GM19035 (cell line): ENCODE results near the gene ARL15.

Experiments
- ATAC-seq: cut with Tn5 transposase; IDR thresholded peaks from one replicate; pipeline ENCODE4 v1.9.1; 2021; ENCODE audit not compliant: unreplicated experiment

The ARL15 gene

DNA sequence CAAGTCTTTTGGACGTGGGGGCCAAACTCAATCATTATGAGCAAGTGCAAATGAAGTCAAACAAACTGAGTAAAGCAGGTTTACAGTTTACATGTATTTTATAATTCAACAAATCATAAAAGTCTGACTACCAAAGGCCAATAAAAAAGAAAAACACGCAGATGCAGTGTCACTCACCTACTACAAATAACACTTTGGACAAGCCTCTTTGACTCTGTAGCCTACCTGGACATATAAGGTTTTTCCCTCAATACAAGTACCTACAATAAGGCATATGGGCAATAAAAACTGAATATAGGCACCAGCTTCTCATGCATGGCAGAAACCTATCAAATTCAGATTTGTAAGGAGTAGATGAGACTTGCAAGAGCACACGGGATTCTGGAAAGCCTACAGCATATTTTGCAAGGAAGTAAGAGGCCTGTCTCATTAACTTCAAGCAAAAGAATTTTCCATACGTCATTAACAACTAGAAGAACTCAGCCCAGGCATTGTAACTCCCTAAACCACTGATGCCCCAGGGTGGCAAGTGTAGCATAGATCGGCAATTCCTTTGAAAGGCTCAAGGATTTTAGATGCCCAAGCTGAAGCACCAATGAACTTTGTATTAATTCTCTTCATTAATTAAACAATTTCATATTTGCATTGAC lies 21.7 kb downstream of the ARL15 start:
- ATAC-seq: no peak

- no peak for ATAC-seq
Observed at GRCh38 chr5:54285686-54286085, 24.7 kb downstream of the ARL15 start.

- no peak for ATAC-seq
Observed at GRCh38 chr5:54284586-54284985, 25.8 kb downstream of the ARL15 start.

- ATAC-seq: no peak
Observed at GRCh38 chr5:54282876-54283275, 27.5 kb downstream of the ARL15 start.

DNA sequence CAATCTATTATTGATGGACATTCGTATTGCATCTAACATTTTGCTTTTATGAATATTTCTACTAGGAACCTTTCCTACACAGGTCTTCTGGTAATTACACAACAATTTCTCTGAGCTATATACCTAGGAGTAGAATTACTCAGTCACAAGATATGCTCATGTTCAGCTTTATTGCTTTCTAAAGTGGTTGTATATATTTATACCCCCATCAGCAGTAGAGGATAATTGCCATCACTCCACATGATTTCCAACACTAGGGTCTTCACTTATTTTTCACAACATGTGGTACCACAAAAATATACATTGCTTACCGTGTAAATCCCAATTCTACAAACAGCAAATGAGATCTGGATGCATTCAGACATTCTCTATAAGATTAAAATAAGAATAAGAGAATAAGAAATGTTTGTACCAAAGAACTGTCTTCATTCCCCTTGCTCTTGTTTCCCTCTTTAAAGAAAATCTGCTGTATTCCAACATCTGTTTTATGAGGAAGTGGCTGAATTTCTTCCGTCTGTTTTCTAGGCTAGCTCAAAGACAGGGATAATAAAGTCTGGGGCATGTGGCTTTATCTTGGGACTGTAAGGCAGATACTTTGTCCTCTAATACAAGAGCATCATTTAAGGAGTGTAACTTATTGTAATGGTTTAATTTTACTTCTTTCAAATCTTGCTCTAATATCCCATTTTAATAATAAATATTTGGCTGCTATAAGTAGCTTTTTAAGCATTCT lies 28.2 kb downstream of the ARL15 start:
- no peak for ATAC-seq

DNA sequence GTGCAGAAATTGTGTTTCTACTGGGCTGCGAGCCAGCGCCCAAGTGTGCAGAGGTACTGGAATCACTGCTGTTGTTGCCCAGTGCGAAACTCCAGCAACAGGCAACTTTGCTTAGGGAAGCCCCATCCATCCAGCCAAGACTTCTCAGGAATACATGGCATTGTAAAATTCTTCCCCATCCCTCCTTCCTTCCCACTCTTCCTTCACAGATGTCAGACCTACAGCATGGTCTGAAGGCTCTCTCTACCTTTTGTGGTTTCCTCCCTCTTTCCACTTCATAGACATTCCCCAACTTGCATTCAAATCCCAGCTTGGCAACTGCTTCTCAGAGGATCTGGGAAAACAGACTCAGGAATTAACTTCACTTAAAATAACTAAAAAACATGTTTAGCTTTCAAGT lies 30.4 kb downstream of the ARL15 start:
- ATAC-seq: no peak

DNA sequence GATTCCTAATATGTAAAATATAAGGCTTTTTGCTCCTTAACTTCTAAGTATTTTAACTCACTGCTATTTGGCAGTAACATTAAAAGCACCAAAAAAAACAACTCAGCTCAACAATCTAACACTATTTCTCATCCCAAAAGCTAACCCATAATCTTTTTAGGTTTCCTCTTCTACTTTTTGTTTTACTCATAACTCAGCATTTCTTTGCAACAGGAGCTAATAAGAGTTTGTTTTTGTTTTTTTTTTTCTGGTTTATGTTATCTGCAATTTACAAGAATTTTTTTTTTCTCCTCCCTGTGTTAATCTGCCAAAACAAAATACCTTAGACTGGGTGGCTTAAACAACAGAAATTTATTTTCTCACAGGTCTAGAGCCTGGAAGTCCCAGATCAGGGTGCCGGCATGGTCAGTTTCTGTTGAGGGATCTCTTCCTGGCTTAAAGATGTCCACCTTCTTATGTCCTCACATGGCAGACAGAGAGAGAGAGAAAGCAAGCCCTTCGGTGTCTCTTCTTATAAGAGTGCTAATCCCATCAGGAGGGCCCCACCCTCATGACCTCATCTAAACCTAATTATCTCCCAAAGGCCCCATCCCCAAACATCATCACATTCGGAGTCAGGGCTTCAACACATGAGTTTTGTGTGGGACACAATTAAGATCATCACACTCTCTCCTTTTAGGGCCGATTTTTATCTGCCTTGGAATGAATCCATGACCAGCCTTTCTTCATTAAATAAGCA lies 31.2 kb downstream of the ARL15 start:
- no peak for ATAC-seq

DNA sequence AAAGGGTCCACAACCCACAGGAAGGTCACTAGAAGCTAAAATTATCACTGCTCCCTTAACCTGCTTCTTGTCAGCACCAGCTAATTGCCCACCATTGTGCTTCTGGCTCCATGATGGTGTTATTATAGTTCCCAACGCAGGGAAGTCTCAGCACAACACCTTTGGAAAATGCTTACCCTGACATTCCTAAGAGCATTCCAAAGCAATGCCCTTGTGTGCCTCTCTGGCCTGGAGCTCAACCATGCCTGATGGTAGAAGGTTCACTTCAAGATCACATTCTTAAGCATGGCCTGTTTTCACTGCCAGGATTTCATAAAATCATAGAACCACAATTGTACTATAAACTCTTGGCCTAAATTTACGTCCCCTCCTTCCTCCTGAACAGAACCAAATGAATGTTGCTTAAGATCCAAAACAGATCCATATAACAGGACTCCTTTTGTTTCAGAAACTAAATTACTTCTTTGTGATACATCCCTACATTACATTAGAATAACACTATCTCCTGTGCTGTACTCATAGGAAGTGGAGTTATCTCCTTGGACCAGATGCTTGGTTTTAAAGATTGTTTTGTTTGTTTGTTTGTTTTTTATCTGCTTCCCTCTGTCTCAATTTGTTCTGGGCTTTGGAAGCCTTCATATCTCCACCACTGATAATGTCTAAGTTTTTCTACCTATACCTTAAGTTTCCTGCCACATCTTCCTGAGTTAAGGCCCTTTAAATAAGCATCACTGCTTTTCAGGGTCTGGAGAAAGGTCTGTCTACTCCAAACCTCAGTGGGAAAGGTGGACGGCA lies 32.1 kb downstream of the ARL15 start:
- no peak for ATAC-seq

GRCh38 chr5:54276048-54276447 lies 34.3 kb downstream of the ARL15 start:
- no peak for ATAC-seq

DNA sequence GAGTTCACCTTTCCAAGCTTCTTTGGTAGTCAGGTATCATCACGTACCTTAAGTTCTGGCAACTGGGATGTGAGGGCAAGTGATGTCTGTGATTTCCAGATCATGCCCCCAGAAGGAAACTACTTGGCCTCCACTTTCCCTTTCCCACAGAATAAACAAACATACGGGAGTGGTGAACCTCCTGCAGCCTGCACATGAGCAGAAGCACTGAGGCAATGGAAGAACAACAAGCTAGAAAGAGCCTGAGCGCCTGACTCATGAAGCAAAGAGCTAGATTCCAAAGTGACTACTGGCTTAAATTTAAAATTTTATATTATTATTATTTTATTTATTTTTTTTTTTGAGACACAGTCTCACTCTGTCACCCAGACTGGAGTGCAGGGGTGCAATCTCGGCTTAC lies 35.0 kb downstream of the ARL15 start:
- ATAC-seq: no peak

DNA sequence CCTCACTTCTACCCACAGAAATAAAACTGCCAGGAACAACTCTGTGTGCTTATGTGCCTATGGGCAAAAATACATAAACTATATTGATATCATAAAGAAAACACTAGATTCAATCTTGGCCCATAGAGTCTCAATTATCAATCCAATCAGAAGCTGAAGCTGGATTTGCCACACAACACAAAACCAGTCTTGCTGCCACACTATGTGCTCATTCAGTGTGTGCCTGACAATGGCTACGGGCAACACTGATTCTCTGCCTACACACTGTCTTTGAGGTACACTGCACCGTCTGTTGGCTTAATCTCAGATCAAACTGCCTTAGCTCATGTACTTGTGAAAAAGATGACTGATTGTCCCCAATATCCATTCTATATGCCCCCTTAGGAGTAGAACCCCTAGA lies 35.4 kb downstream of the ARL15 start:
- no peak for ATAC-seq

DNA sequence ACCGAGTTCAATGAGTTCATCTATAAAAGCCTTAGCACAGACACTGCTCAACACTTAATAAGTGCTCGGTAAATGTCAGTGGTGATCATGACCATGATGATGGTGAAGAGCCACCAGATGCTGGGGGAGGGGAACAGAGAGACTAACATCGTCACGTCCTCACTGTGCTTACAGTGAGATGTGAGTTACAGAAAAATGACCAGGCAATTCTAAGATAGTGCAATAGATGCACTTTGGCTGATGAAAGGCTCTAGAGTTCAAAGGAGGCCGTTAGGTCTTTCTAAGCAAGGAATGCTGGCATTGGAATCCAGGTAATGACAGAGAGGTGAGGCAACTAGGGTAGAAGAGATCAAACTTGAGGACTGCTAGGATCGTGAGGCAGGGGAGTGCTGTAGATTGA lies 36.7 kb downstream of the ARL15 start:
- ATAC-seq: no peak

GRCh38 chr5:54272746-54273145 lies 37.6 kb downstream of the ARL15 start:
- no peak for ATAC-seq

- ATAC-seq: no peak
Observed at GRCh38 chr5:54270326-54270725, 40.0 kb downstream of the ARL15 start.

- ATAC-seq: no peak
Observed at GRCh38 chr5:54264574-54264973, 45.8 kb downstream of the ARL15 start.

DNA sequence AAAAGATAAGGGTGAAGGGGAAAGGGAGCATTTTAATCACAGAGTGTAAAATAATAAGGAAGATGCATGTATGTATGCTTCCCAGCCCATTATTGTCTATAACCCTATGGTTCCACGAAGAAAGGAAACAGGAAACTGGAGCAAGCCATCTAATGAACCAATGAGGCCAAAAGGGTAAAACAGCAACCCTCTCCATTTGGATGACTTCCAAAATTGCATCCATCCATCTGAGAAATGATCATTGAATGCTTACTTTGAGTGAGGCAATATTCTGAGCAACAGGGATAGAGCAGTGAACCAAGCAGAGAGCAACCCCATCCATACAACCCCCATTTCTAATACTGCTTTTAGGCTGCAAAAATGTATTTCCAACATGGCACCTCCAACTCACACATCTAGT lies 46.9 kb downstream of the ARL15 start:
- no peak for ATAC-seq

DNA sequence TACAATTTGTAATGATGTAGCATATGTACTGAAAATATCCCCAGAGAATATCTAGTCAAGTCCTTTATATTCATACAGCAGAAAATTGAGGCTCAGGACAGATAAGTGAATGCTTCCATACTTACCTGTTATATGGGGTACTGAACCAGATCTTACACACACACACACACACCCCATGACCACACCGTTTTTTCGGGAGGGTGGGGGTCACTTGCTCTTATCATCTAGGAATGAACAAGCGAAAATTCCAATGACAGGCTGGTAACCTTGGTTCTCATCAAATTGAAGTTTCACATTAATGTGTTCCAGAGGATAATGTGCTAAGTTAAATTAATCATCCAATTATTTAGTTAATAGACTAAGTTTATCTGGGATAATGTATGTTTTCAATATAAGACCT lies 48.8 kb downstream of the ARL15 start:
- no peak for ATAC-seq

DNA sequence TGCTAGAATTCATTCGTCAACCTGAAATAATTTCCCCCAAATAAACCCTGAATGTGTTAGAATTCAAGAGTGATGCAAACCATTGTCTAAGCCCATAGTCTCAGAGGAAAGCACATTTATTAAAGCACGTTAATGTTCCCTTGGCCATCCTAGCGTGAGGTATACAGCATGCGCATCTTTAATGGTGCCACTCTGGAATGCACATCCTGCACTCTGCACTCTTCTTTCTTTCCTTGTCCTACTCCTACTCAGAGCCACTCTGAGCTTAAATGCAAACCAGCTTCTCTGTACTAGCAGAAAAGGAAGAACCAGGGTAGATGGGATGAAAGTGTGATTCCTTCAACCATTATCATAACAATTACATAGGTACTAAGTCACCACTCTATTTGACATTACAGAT lies 50.4 kb downstream of the ARL15 start:
- no peak for ATAC-seq

- ATAC-seq: no peak
Observed at GRCh38 chr5:54259090-54259489, 51.3 kb downstream of the ARL15 start.

DNA sequence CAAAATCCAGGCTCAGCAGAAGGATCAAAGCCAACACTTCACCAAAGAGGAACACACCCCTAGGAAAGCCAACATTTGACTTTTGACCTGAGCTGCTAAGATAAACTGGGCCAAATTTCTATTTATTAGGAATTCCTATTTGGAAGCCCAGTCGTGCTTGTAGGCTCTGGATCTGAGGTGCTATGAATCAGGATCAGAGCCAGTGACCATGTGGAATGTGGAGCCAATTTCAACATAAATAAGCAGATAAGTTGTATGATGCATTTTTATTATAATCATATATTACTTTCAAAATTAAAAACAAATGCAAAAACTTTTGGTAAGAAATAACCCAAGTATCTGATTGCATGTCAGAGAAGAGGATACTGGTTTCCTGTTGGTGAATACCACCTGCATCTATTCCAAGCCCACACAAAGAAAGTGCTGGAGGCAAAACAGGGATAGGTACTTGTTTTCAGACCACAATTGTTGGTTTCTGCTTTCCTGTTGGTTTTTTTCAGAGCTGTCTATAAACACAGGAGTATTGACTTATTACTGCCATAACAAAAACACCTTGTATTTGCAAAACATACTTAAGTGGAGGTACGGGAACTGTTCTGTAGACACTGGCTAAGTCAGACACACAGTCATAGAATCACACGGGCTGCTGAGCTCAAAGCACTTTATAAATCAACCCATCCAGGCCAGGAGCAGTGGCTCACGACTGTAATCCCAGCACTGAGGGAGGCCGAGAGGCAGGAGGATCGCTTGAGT lies 52.8 kb downstream of the ARL15 start:
- ATAC-seq: no peak
